ENCODE data around the gene ZBTB45. TPM values are rescaled to one million over a fixed set of nuclear protein-coding genes. Genes with fewer than 3 reads are reported as not detected.
A peak's percentile ranks its signal among the peaks of the same experiment; 100 is the strongest.

The ZBTB45 gene
- total and polyA plus RNA-seq, 9 of the 15 experiments (the other 6 are each of a cell fraction or from before 2014, with no cell fraction given) = 0.08 to 16.1 (median 1.8) TPM

DNA sequence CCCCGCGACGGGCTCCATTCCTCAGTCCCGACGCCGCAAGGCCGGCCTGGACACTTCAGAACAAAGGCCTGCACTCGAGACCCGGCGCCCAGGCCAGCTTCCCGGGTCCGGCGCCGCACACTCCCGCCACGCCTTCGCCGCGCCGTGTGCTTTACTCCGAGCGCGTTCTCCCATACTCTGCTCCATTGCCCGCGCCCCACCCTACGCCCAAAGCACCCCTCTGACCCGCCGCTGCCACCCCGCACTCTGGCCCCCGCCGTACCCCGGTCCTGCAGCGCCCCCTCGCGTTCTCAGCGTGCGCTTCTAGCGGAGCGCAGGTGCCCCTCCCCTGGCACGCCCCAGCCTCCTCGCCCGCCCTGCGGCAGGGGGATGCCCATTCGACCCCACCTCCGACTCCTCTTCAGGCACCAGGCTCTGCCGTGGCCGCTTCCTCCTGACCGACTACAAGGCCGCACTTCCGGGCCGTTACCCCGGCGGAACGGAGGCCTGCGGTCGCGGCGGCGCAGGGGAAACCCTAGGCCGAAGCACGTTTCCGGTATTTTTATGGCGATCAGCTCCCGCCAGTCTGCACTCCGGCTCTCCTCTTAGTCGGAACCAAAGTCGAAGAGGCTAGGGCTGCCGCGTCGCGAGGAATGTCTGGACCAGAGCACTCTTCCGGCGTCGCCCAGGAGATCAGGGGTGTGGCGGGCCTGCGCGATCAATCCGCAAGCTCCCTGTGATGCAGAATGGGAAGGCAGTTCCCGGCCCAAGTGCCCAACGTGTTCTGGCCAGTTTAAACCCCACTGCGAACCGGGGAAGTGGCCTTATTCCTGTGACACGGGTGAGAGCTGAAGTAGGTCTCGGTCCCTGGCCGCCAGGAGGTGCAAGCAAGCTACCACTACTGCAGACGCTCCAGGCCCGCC is at the start of gene ZBTB45 (continued):
- TF ChIP-seq NELFE (IDR thresholded peaks at IDR 0.05; ENCODE audit: insufficient read depth, insufficient read length) = no peak
- no peak for TF ChIP-seq MCM7 (IDR thresholded peaks at IDR 0.05)
- TF ChIP-seq ZKSCAN3 (CRISPR knock-in tag; IDR thresholded peaks at IDR 0.05) = no peak
- TF ChIP-seq, protein P1, sequence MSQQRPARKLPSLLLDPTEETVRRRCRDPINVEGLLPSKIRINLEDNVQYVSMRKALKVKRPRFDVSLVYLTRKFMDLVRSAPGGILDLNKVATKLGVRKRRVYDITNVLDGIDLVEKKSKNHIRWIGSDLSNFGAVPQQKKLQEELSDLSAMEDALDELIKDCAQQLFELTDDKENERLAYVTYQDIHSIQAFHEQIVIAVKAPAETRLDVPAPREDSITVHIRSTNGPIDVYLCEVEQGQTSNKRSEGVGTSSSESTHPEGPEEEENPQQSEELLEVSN (IDR thresholded peaks at IDR 0.05; ENCODE audit: borderline replicate concordance in 1 of 2, extremely low read depth in 1 of 2, insufficient read depth in 1 of 2, insufficient read length in 1 of 2, low read depth in 1 of 2, low read length in 1 of 2, poor library complexity in 1 of 2, severe bottlenecking in 1 of 2) = peak; percentile 18 to 40
- TF ChIP-seq ZKSCAN1 (IDR thresholded peaks at IDR 0.05; ENCODE audit: low read depth, low read length) = peak; percentile 77
- TF ChIP-seq MBD2 (IDR thresholded peaks at IDR 0.05; ENCODE audit: borderline replicate concordance, low read depth) = peak; percentile 87
- peak; percentile 78 for TF ChIP-seq GTF2A2 (tag; IDR thresholded peaks at IDR 0.05)
- TF ChIP-seq SMAD1 (IDR thresholded peaks at IDR 0.05; ENCODE audit: low read depth, low read length, partially characterized antibody) = no peak
- TF ChIP-seq, protein P2, sequence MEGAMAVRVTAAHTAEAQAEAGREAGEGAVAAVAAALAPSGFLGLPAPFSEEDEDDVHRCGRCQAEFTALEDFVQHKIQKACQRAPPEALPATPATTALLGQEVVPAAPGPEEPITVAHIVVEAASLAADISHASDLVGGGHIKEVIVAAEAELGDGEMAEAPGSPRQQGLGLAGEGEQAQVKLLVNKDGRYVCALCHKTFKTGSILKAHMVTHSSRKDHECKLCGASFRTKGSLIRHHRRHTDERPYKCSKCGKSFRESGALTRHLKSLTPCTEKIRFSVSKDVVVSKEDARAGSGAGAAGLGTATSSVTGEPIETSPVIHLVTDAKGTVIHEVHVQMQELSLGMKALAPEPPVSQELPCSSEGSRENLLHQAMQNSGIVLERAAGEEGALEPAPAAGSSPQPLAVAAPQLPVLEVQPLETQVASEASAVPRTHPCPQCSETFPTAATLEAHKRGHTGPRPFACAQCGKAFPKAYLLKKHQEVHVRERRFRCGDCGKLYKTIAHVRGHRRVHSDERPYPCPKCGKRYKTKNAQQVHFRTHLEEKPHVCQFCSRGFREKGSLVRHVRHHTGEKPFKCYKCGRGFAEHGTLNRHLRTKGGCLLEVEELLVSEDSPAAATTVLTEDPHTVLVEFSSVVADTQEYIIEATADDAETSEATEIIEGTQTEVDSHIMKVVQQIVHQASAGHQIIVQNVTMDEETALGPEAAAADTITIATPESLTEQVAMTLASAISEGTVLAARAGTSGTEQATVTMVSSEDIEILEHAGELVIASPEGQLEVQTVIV (CRISPR knock-in tag; IDR thresholded peaks at IDR 0.05; ENCODE audit: borderline replicate concordance) = no peak
- TF ChIP-seq BRD9 (IDR thresholded peaks at IDR 0.05; ENCODE audit: low read depth, partially characterized antibody) = peak; percentile 63
- peak; percentile 19 to 83; a peak in 3 of 4 replicates for TF ChIP-seq ETV6 (IDR thresholded peaks at IDR 0.05; ENCODE audit: borderline replicate concordance in 1 of 2, low read depth in 2 of 2, low read length in 1 of 2)
- no peak; the same call in 1 of the 2 replicates for TF ChIP-seq ETV6 (CRISPR knock-in tag; IDR thresholded peaks at IDR 0.05; ENCODE audit: borderline replicate concordance)
- 0 out of 2 replicates have a peak, but pooled peaks have one; percentile 69 for TF ChIP-seq ZBED1 (IDR thresholded peaks at IDR 0.05)
- TF ChIP-seq, protein P3, sequence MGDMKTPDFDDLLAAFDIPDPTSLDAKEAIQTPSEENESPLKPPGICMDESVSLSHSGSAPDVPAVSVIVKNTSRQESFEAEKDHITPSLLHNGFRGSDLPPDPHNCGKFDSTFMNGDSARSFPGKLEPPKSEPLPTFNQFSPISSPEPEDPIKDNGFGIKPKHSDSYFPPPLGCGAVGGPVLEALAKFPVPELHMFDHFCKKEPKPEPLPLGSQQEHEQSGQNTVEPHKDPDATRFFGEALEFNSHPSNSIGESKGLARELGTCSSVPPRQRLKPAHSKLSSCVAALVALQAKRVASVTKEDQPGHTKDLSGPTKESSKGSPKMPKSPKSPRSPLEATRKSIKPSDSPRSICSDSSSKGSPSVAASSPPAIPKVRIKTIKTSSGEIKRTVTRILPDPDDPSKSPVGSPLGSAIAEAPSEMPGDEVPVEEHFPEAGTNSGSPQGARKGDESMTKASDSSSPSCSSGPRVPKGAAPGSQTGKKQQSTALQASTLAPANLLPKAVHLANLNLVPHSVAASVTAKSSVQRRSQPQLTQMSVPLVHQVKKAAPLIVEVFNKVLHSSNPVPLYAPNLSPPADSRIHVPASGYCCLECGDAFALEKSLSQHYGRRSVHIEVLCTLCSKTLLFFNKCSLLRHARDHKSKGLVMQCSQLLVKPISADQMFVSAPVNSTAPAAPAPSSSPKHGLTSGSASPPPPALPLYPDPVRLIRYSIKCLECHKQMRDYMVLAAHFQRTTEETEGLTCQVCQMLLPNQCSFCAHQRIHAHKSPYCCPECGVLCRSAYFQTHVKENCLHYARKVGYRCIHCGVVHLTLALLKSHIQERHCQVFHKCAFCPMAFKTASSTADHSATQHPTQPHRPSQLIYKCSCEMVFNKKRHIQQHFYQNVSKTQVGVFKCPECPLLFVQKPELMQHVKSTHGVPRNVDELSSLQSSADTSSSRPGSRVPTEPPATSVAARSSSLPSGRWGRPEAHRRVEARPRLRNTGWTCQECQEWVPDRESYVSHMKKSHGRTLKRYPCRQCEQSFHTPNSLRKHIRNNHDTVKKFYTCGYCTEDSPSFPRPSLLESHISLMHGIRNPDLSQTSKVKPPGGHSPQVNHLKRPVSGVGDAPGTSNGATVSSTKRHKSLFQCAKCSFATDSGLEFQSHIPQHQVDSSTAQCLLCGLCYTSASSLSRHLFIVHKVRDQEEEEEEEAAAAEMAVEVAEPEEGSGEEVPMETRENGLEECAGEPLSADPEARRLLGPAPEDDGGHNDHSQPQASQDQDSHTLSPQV (IDR thresholded peaks at IDR 0.05) = peak; percentile 59; the same call in 1 of the 2 replicates
- TF ChIP-seq, protein P4, sequence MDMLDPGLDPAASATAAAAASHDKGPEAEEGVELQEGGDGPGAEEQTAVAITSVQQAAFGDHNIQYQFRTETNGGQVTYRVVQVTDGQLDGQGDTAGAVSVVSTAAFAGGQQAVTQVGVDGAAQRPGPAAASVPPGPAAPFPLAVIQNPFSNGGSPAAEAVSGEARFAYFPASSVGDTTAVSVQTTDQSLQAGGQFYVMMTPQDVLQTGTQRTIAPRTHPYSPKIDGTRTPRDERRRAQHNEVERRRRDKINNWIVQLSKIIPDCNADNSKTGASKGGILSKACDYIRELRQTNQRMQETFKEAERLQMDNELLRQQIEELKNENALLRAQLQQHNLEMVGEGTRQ (CRISPR knock-in tag; IDR thresholded peaks at IDR 0.05) = peak; percentile 18
- TF ChIP-seq MEF2D (tag; conservative IDR thresholded peaks at IDR 0.05; ENCODE audit: low read depth) = no peak
- peak; percentile 59; the same call in 1 of the 2 replicates for TF ChIP-seq MYBL2 (IDR thresholded peaks at IDR 0.05; ENCODE audit: low read depth)
- no peak for TF ChIP-seq MYBL2 (CRISPR knock-in tag; IDR thresholded peaks at IDR 0.05; ENCODE audit: borderline replicate concordance)

Data from K562 (cell line).